Lower lobe of right lung (tissue), 2 donors: ENCODE data around the gene TTN. TPM values are rescaled to one million over a fixed set of nuclear protein-coding genes. Genes with fewer than 3 reads are reported as not detected.

Experiments used
- ATAC-seq, 2 donors: fragments of 200-7000 bp; cut with Tn5 transposase; one replicate each; pipeline ENCODE4 v1.9.1; 2020 to 2022; ENCODE audit warnings: mild to moderate bottlenecking in 2 of 2, moderate library complexity in 2 of 2
- DNase-seq: peaks from one replicate; pipeline ENCODE4 v3.0.0-alpha.2; 2020
- H3K27ac ChIP-seq: fragments of 200-600 bp; one replicate; pipeline ENCODE4 v1.8.0; 2022
- H3K27me3 ChIP-seq: fragments of 200-600 bp; one replicate; pipeline ENCODE4 v1.8.0; 2022; ENCODE audit warnings: low read depth
- H3K36me3 ChIP-seq: fragments of 200-600 bp; one replicate; pipeline ENCODE4 v1.8.0; 2022; ENCODE audit warnings: mild to moderate bottlenecking
- H3K4me1 ChIP-seq: fragments of 200-600 bp; one replicate; pipeline ENCODE4 v1.8.0; 2022
- H3K4me3 ChIP-seq: fragments of 200-600 bp; one replicate; pipeline ENCODE4 v1.8.0; 2022; ENCODE audit warnings: mild to moderate bottlenecking
- H3K9me3 ChIP-seq: fragments of 200-600 bp; one replicate; pipeline ENCODE4 v1.8.0; 2022
- CTCF ChIP-seq: fragments of 200-600 bp; IDR thresholded peaks from one replicate; pipeline ENCODE4 v1.8.0; 2022; ENCODE audit warnings: antibody characterized with exemption, mild to moderate bottlenecking
- intact Hi-C: fragments of 100-400 bp; cut with DNase I; formaldehyde crosslinking; loops from one replicate; pipeline ENCODE4 v1.11.0; 2022
- total RNA-seq: library from RNA; stranded (reverse); fragmentation: NEBNext Ultra II Directional; extraction: Animal tissue kit (Norgen Biotek cat#: 25700); gene quantifications from one replicate; pipeline ENCODE4 v1.2.1, GENCODE V29; 2021
- donor health status: DM: no; HTN: yes; CAD: no; lungs with severe emphysema.

TTN gene
- total RNA-seq, 1 donor from 2014 or later, result 40.3 TPM

- no peak for DNase-seq
- Histone ChIP-seq H3K36me3 (peaks cover 16% of the 10 kb centered on the region), H3K27me3 (no peaks in the 10 kb centered on the region), H3K27ac (no peak overlapping the region), H3K9me3 (no peaks in the 10 kb centered on the region), H3K4me1 (peaks cover 39% of the 10 kb centered on the region), H3K4me3 (no peak overlapping the region)
- TF ChIP-seq CTCF, result no peak
- no peak for ATAC-seq
- intact Hi-C loops, result no loop called here
These were observed 321.9 kb downstream of the TTN start for GRCh38 chr2:178485356-178485755.

GRCh38 chr2:178484245-178485041 is 322.8 kb downstream of the TTN start:
- TF ChIP-seq CTCF, result no peak
- intact Hi-C loops, result no loop called here
- Histone ChIP-seq H3K36me3 (peaks cover 9% of the 10 kb centered on the region), H3K9me3 (no peaks in the 10 kb centered on the region), H3K27me3 (no peaks in the 10 kb centered on the region), H3K27ac (no peak overlapping the region), H3K4me3 (no peak overlapping the region), H3K4me1 (peaks cover 44% of the 10 kb centered on the region)
- ATAC-seq (no peak), DNase-seq (no peak)

GRCh38 chr2:178482437-178482836 is 324.8 kb downstream of the TTN start:
- peak overlapping the region; percentile 71 for H3K4me3 ChIP-seq

GRCh38 chr2:178480227-178481181 is 326.7 kb downstream of the TTN start, which contains the start of gene PLEKHA3:
Gene PLEKHA3, plus strand, starts transcription at chr2:178480457. Its CDS starts 413 bp downstream, at chr2:178480870.
- DNase-seq, result peak; percentile 98
- Histone ChIP-seq H3K36me3 (no peaks in the 10 kb centered on the region), H3K4me1 (peaks cover 54% of the 10 kb centered on the region), H3K27me3 (no peaks in the 10 kb centered on the region), H3K27ac (peak within 1 kb of the TSS; percentile 96), H3K9me3 (no peaks in the 10 kb centered on the region), H3K4me3 (peak within 1 kb of the TSS; percentile 71)
- no peak for TF ChIP-seq CTCF
- intact Hi-C loops, result no loop called here
- ATAC-seq, result peak; percentile 95 to 97

More at GRCh38 chr2:178482437-178482836, 324.8 kb downstream of the TTN start:
- ATAC-seq (no peak), DNase-seq (no peak)
- intact Hi-C loops, result no loop called here
- TF ChIP-seq CTCF, result no peak
- Histone ChIP-seq H3K4me1 (peaks cover 52% of the 10 kb centered on the region), H3K27ac (no peak overlapping the region), H3K9me3 (no peaks in the 10 kb centered on the region), H3K27me3 (no peaks in the 10 kb centered on the region), H3K36me3 (peaks cover 8% of the 10 kb centered on the region)

GRCh38 chr2:178479758-178480226 is 327.4 kb downstream of the TTN start:
- Histone ChIP-seq H3K9me3 (no peaks in the 10 kb centered on the region), H3K27ac (peak overlapping the region; percentile 96), H3K36me3 (no peaks in the 10 kb centered on the region), H3K4me1 (peaks cover 52% of the 10 kb centered on the region), H3K4me3 (peak overlapping the region; percentile 71), H3K27me3 (no peaks in the 10 kb centered on the region)
- DNase-seq, result no peak
- intact Hi-C loops, result no loop called here
- no peak for ATAC-seq
- TF ChIP-seq CTCF, result no peak
